HG02852 (cell line): ENCODE results near the gene PIGO.

Source experiments
- ATAC-seq: cut with Tn5 transposase; IDR thresholded peaks from one replicate; pipeline ENCODE4 v1.9.1; 2021; ENCODE audit warnings: mild to moderate bottlenecking, moderate library complexity; ENCODE audit not compliant: unreplicated experiment

Gene PIGO

DNA sequence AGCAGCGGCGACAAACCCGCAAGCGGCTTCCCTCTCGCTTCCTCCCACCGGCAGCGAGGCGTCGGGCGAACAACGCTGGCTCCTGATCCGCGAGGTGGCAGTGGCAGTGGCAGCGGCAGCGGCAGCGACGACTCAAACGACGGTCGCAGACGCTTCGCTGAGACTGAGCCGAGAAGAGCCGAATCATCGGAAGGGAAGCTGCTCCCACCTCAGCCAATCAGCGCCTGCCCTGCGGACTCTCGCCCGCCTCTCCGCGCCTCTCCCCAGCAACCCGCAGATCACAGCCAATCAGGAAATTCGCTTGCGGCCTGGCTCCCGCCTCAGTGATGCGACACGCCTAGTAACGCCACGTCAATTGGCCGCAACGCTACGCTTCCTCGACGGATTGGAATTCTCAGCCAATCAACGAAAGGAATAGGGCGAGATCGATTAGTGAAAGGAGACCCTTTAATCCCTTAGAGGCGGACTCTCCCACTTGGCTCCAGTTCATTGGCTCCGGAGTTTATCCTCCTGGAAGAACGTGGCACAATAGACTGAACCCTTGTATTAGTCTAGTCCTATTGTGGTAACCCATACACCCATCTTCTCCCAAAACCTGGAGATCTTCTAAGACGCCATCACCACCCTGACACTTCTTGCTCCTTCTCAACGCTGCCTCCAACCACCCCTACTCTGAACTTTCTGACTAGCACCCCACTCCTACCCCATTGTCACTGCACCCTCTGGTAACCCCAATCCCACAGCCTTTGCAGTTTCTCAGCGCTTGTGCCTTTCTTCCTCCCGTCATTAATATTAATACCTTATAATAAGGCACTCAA, 23.7 kb downstream of the PIGO start, which contains the start of gene VCP:
Gene VCP (minus strand): TSS at position 165 of the 818 bp plus-strand sequence. CDS start 272 bp downstream, outside the sequence.
- ATAC-seq: peak; percentile 86

- peak; percentile 50 for ATAC-seq
Measured at GRCh38 chr9:35071814-35072460, 24.5 kb downstream of the PIGO start.

DNA sequence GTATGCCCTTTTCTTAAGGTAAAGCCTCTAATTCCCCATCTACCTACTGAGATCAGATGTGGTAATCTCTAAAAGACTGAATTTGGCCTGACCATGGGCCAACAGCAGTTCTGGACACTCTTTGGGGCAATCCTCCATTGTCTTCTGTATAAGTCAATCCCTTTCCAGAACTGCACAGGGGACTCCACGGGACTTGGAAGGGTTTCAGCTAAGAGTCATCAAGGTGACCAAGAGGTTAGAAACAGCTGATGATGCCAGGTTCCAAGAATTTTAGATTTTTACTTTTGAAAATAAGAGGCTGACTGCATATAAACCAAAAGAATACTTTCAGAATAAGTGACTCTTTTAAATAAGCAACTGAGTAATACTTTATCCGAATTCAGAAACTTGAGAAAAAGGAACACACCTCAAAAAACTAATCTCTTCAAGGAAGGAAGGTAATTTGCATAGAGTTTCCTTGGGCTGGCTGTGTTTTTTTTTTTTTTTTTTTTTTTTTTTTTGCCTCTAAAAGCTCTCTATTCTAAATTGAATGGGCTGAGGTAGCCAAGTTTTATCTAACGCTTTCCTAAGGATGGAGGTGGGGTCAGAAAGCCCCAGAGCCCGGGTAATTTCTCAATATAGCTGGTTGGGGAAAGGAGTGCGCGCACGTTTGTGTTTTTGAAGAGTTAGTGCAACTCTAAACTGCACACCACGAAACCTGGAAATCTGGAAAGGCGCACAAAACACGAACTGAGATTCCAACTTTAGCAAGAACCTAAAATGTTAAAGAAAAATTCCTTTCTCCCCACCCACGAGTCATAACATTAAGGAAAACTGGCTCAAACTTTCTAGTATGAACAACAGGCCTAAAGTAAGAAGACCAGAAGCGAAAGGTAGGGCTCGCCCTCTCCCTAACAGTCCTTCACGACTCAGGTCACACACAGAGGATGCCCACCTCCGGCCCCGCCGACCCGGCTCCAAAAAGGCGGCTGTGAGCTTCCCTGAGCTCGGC, 25.3 kb downstream of the PIGO start:
- ATAC-seq: no peak

DNA sequence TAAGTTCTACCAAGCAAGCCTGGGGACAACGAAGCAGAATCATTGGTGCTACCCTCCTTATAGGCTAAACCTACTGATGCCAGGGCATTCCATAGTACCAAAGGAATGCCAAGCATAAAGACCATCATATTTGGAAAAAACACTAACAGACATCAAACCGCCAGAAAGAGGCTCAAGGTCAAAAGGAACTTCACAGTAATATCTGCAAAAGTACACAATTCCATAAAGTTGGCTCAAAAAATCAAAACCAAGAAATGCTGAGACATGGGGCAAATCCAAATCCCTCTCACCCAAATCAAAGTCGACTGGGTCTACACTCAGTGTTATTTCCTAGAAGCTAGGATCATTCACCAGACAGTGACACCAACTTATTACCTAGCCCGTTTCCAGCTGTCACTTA, 27.4 kb downstream of the PIGO start:
- no peak for ATAC-seq

GRCh38 chr9:35067056-35067455, 29.3 kb downstream of the PIGO start:
- ATAC-seq: no peak

- no peak for ATAC-seq
Measured at GRCh38 chr9:35060548-35061207, 35.7 kb downstream of the PIGO start.

- no peak for ATAC-seq
Measured at GRCh38 chr9:35059438-35059837, 37.0 kb downstream of the PIGO start.

DNA sequence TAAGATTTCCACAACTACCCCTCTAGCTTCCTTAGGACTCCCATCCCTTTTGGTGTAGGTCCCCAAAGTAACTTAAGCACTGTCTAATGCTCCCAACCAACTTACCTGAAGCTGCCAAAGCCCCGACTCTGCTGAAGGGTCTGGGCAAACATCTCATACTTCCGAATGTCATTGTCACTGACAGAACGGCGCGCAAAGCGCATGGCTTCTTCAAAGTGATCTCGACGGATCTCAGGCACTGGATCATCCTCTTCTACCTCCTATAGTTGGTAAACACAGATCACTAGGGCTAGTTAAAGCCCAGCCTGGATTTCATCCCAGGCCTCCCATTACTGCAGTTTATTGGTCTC, 39.1 kb downstream of the PIGO start:
- ATAC-seq: no peak

DNA sequence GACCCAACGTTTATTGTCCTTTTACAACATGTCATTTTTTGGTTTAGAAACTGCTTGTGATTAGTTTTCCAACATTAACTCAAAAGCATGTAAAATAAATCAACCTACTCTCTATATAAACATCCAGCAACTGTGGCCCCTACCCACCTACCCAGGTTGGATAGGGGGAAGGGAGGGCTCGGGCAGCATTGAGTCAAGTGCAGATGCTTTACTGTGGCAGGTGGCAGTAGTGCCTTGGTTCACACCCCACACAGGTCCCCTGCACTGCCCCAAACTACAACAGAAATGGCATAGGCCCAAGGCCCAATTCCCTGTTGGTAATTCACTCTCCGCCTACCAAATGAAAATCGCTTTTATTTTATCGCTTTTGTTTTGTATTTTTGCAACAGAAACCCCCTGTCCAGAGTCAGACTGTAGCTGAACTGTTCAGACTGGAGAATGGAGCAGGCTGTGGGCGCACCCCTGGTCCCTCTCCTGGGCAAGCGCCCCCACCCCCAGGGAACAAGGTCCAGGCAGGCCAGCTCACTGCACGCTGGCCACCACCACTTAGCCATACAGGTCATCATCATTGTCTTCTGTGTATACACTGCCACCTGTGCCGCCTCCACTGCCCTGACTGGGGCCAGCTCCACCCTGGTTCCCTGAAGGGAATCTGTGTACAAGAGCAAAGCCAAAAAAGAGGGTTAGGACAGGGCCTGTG, 39.7 kb downstream of the PIGO start:
- ATAC-seq: no peak

DNA sequence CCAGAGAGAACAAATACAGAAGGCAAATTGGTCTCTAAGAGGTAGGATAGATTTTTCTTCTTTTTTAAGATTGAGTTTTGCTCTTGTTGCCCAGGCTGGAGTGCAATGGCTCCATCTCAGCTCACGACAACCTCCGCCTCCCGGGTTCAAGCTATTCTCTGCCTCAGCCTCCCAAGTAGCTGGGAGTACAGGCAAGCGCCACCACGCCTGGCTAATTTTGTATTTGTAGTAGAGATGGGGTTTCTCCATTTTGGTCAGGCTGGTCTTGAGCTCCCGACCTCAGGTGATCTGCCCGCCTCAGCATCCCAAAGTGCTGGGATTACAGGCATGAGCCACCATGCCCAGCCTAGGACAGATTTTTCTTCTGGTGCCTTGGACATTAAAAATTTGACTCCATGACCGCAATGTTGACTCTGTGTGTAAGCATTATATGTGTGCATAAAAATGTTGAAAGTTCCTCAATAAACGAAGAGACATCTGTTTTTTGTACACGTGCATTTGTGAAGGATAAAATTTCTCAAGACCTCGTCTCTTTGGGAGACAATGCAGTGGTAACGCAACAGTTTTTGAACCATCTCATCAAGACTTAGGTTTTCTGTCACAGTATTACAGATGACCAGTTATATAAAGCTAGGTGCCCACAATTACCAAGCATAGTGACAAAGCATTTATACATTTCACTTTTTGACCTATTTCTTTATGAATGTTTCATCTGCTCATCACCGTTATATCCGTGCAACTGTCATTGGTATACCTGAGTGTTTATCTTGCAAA, 41.3 kb downstream of the PIGO start:
- ATAC-seq: no peak

- ATAC-seq: no peak
Measured at GRCh38 chr9:35054185-35054835, 42.1 kb downstream of the PIGO start.

- no peak for ATAC-seq
Measured at GRCh38 chr9:35051069-35051967, 45.1 kb downstream of the PIGO start.

- ATAC-seq: no peak
Measured at GRCh38 chr9:35048511-35048910, 47.9 kb downstream of the PIGO start.

DNA sequence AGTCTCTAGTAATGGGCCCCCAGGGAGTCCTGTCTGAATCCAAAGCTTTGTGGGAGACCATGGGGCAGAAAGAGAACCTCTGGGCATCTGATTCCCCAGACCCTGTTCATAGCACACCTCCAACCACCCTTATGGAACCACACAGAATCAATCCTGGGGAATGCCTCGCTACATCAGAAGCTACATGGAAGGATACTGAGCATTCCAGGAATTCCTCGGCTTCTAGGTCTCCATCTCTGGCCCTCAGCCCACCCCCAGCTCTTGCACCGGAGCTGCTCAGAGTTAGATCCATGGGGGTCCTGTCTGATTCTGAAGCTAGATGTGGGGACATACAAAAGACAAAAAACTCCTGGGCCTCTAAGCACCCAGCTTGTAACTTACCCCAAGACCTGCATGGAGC, 52.3 kb downstream of the PIGO start:
- ATAC-seq: no peak

GRCh38 chr9:35042891-35043545, 53.4 kb downstream of the PIGO start:
- ATAC-seq: no peak

- ATAC-seq: no peak
Measured at GRCh38 chr9:35042081-35042604, 54.2 kb downstream of the PIGO start.
